ENCODE results near the gene TNS3.

TNS3 gene

DNA sequence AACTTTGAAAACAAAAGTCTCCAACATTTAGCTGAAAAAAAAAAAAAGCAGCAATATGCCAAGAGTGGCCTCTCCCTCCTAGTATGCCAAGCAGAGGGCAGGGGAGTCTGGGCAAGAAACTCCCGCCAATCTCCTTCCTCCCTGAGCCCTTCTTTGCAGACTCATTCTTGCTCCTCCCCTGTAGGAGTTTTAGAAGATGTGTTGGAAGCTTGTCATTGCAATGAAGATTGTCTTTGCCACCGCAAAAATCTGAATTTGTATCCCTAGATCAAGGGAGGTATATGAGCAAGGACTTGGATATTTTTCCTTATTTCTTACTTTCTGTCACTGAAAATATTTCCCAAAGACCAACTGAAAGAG lies 2.6 kb upstream of the TNS3 start:
- H3K4me3 ChIP-seq (ENCODE audit: low read depth, low read length): no peak overlapping the region
- TF ChIP-seq, protein P1, sequence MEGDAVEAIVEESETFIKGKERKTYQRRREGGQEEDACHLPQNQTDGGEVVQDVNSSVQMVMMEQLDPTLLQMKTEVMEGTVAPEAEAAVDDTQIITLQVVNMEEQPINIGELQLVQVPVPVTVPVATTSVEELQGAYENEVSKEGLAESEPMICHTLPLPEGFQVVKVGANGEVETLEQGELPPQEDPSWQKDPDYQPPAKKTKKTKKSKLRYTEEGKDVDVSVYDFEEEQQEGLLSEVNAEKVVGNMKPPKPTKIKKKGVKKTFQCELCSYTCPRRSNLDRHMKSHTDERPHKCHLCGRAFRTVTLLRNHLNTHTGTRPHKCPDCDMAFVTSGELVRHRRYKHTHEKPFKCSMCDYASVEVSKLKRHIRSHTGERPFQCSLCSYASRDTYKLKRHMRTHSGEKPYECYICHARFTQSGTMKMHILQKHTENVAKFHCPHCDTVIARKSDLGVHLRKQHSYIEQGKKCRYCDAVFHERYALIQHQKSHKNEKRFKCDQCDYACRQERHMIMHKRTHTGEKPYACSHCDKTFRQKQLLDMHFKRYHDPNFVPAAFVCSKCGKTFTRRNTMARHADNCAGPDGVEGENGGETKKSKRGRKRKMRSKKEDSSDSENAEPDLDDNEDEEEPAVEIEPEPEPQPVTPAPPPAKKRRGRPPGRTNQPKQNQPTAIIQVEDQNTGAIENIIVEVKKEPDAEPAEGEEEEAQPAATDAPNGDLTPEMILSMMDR (IDR thresholded peaks at IDR 0.05; ENCODE audit: borderline replicate concordance, insufficient read depth, low read depth, low read length): no peak

DNA sequence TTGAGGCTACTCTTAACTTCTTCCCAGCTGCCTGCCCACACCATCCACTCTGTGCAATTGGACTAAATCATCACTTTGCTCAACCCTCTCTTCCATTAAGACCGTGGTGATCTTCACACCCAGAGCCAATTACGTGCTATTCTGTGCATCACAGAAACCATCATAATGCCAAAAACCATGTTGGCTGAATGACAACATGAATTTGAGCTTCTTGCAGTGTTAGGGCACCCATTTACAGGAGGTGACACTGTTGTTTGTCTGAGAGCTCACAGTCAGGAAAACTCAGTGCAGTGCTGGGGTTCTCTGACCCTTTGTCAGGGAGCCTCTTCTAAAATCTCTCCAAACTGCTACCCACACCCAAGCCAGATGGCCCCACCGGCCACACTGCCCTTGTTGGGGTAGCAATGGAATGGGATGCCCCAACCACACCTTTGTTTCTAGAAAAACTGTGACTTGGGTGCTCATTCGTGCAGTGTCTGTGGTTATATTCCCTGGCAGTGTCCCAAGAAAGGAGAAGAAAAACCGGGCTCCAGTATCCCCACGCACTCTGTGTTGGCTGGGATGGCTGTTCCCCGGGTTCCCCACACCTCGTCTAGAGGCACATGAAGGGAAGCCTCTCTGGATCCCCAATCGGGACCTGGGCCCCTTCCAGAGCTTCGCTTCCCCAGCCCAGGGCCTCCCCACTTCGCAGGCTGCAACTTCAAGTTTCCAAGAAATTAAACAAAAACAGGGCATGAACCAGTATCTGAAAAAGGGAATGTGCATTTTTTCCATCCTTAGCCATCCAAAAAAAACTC lies 2.0 kb upstream of the TNS3 start:
- no peak overlapping the region for H3K4me3 ChIP-seq (ENCODE audit: low read depth, low read length)
- TF ChIP-seq, protein P1 (IDR thresholded peaks at IDR 0.05; ENCODE audit: borderline replicate concordance, insufficient read depth, low read depth, low read length): no peak

DNA sequence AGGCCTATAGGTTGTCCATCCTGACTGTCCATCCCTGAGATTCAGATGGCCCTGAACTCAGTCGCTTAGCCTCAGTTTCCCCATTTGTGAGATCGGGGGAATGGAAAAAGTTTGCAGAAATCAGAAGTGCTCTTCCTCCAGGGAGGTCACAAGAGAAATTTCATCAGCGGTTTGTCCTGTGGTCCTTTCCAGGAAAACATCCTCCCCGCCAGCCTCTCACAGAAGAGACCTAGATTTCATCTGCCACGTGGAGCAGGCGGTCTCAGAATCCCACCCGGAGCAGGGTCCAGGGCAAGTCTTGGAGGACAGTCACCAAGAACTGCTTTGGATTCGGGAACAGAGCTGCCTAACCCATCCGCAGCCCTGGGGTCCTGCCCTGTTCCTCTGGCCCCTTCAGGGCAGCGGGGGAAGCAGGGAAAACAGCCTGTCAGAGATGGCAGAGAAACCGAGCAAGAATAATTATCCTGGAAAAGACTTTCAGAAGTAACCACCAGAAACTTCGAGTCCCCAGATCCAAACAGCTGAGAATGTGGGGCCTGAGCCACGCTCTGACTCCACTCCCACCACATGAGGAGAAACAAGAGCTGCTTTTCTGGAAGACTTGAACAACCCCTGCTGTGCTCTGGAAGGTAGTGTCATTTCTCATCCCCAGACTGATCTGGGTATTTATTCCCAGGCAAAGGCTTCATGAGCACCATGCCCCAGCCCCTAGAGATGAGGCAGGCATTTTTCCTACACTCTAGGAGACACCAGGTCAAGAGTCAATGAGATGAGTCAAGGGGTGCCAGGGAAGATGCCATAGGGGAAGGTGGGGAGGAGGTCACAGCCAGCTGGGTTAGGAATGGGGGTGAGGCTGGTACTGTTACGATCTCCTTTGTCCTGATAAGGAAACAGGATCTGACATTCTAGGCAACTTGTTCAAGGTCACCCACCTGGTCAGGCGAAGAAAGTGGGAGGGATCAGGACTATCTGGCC lies 1.1 kb upstream of the TNS3 start:
- TF ChIP-seq, protein P1 (IDR thresholded peaks at IDR 0.05; ENCODE audit: borderline replicate concordance, insufficient read depth, low read depth, low read length): no peak
- H3K4me3 ChIP-seq (ENCODE audit: low read depth, low read length): no peak overlapping the region

DNA sequence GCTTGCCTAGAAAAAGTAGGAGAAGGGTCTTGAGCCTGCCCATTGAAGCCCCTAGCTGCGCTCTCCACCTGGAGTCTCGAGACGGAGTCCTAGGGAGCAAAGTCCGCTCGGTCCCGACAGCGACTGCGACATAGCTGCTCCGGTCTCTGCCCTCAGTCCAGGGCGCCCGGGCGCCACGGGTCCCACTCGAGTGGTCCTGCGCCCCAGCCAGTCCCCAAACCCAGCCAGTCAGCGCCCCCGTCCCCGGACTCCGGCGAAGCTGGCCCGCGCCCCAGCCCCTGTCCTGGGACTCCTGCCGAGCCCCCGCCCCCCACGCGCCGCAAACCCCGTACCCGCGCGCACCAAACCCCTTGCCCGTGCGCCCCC lies 490 bp downstream of the TNS3 start:
- H3K4me3 ChIP-seq (ENCODE audit: low read depth, low read length): no peak overlapping the region
- TF ChIP-seq, protein P1 (IDR thresholded peaks at IDR 0.05; ENCODE audit: borderline replicate concordance, insufficient read depth, low read depth, low read length): no peak

DNA sequence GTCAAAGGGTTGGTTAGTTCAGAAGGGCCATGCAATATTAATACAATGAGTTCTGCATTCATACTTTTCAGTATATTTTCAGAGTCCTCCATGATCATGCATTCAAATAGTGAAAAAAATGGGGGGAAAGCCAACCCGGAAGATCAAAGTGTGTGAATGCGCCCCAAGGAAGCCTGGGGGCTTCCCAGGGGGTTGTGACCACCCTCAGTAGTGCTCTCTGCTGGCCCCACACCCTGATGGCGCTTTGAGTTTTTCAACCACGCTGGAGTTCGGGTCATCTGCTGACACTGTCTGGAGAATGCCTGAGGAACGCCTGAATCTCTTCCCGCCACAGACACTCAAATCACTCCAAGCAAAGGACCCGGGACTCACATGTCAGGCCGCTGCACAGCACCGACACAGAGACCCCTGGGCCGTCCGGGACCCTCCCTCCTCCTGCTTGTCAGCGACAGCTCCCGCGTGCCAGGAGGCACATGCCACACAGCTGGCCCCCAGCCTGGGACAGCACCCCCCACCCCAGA lies 1.0 kb downstream of the TNS3 start:
- TF ChIP-seq, protein P1 (IDR thresholded peaks at IDR 0.05; ENCODE audit: borderline replicate concordance, insufficient read depth, low read depth, low read length): no peak
- no peak overlapping the region for H3K4me3 ChIP-seq (ENCODE audit: low read depth, low read length)

DNA sequence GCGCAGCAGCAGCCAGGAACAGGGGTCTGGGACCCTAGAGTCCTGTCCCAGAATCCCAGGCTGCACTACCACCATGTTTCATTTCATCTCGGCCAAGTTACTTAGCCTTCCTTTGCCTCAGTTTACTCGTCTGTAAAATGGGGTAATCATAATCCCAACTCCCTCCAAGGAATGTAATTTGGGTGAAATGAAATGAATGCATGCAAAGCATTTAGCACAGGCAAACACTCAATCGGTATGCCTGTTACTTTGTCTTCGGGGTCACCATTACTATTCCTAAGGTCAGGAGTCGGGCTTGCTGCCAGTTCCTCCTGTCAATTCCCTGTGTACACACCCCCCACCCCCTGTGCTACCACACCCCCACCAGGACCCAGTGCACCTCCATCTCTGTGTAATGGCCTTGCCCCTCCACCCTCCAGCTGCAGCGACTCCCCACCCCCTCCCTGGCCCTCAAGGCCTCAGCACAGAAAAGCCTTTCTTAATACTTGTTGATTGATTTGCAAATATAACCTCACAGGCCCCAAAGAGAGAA lies 1.7 kb downstream of the TNS3 start:
- TF ChIP-seq, protein P1 (IDR thresholded peaks at IDR 0.05; ENCODE audit: borderline replicate concordance, insufficient read depth, low read depth, low read length): no peak
- H3K4me3 ChIP-seq (ENCODE audit: low read depth, low read length): no peak overlapping the region

Measured in GM12875 (cell line).